ENCODE results near the gene KCTD1.

KCTD1 gene

GRCh38 chr18:26503382-26503781, 45.0 kb downstream of the KCTD1 start:
- Histone ChIP-seq H4K8ac (ENCODE audit: low read depth, low read length) (no peak overlapping the region), H2BK120ac (ENCODE audit: low read depth, low read length) (no peak overlapping the region), H2AK5ac (ENCODE audit: low read depth, low read length) (no peak overlapping the region), H2BK15ac (ENCODE audit: low read length) (no peak overlapping the region), H4K91ac (ENCODE audit: low read depth, low read length, poor library complexity) (no peak overlapping the region), H3K23ac (ENCODE audit: low read depth, low read length, poor library complexity) (no peak overlapping the region), H3K4ac (ENCODE audit: low read length) (no peak overlapping the region), H2AFZ (ENCODE audit: low read length) (no peak overlapping the region), H3K36me3 (replicated peaks in 1 of 2; ENCODE audit: control insufficient read depth in 2 of 2, insufficient read depth in 2 of 2, low read length in 2 of 2) (peaks cover 3 to 35% of the 10 kb centered on the region in 2 donors), H3K27me3 (ENCODE audit: control insufficient read depth in 3 of 3, insufficient read depth in 3 of 3, low read depth in 1 of 3, low read length in 3 of 3) (no peaks in the 10 kb centered on the region), H3K4me1 (ENCODE audit: control insufficient read depth in 2 of 2, insufficient read depth in 1 of 2, low read depth in 1 of 2, low read length in 2 of 2) (peaks cover 0 to 2% of the 10 kb centered on the region in 2 donors), H3K27ac (replicated peaks; ENCODE audit: low read length) (no peak overlapping the region), H3K9ac (ENCODE audit: low read depth, low read length, poor library complexity) (no peak overlapping the region), H3K14ac (ENCODE audit: low read length) (no peak overlapping the region), H3K4me3 (ENCODE audit: low read length in 2 of 2) (no peak overlapping the region), H3K9me3 (replicated peaks in 1 of 2; ENCODE audit: control insufficient read depth in 2 of 2, insufficient read depth in 1 of 2, low read depth in 1 of 2, low read length in 2 of 2) (no peaks in the 10 kb centered on the region), H3K79me1 (ENCODE audit: low read depth, low read length) (no peaks in the 10 kb centered on the region), H2BK5ac (ENCODE audit: low read length) (no peak overlapping the region), H3K4me2 (ENCODE audit: insufficient read depth, low read length, poor library complexity, severe bottlenecking) (no peak overlapping the region), H2BK12ac (ENCODE audit: low read length) (no peak overlapping the region), H3K18ac (ENCODE audit: low read length) (no peak overlapping the region)
- DNase-seq (ENCODE audit: low spot score), result no peak
- WGBS, 2 donors (ENCODE audit: extremely low coverage in 2 of 2, insufficient read length in 2 of 2, insufficient replicate concordance in 1 of 2), result no CpG with 5 or more reads among the region's 7 CpGs

DNA sequence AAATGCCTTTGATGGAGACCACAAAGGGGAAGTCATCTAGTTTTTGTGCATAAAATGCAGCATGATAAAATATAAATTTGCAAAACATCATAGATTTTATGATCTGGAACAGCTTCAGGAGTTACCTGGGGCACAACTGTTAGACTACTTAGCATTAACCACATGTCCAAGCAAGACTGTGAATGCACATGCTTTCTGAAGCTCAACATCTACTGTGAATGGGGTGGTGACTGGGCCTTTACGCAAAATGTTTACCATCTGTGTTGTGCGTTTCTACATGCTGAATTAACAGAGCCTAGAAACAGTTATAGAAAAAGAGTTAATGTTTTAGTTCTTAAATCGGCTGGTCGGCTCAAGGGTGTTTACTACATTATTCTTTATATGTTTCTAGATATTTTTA, 45.5 kb downstream of the KCTD1 start:
- Histone ChIP-seq H3K9ac (ENCODE audit: low read depth, low read length, poor library complexity) (no peak overlapping the region), H3K36me3 (replicated peaks in 1 of 2; ENCODE audit: control insufficient read depth in 2 of 2, insufficient read depth in 2 of 2, low read length in 2 of 2) (peaks cover 3 to 41% of the 10 kb centered on the region in 2 donors), H3K4me2 (ENCODE audit: insufficient read depth, low read length, poor library complexity, severe bottlenecking) (no peak overlapping the region), H3K27ac (replicated peaks; ENCODE audit: low read length) (no peak overlapping the region), H2AK5ac (ENCODE audit: low read depth, low read length) (no peak overlapping the region), H3K4me1 (ENCODE audit: control insufficient read depth in 2 of 2, insufficient read depth in 1 of 2, low read depth in 1 of 2, low read length in 2 of 2) (no peaks in the 10 kb centered on the region), H3K14ac (ENCODE audit: low read length) (no peak overlapping the region), H2AFZ (ENCODE audit: low read length) (no peak overlapping the region), H3K79me1 (ENCODE audit: low read depth, low read length) (no peaks in the 10 kb centered on the region), H4K91ac (ENCODE audit: low read depth, low read length, poor library complexity) (no peak overlapping the region), H3K27me3 (ENCODE audit: control insufficient read depth in 3 of 3, insufficient read depth in 3 of 3, low read depth in 1 of 3, low read length in 3 of 3) (no peaks in the 10 kb centered on the region), H3K4me3 (ENCODE audit: low read length in 2 of 2) (no peak overlapping the region), H4K8ac (ENCODE audit: low read depth, low read length) (no peak overlapping the region), H2BK120ac (ENCODE audit: low read depth, low read length) (no peak overlapping the region), H2BK15ac (ENCODE audit: low read length) (no peak overlapping the region), H3K23ac (ENCODE audit: low read depth, low read length, poor library complexity) (no peak overlapping the region), H3K4ac (ENCODE audit: low read length) (no peak overlapping the region), H3K18ac (ENCODE audit: low read length) (no peak overlapping the region), H2BK5ac (ENCODE audit: low read length) (no peak overlapping the region), H2BK12ac (ENCODE audit: low read length) (no peak overlapping the region), H3K9me3 (replicated peaks in 1 of 2; ENCODE audit: control insufficient read depth in 2 of 2, insufficient read depth in 1 of 2, low read depth in 1 of 2, low read length in 2 of 2) (no peaks in the 10 kb centered on the region)
- WGBS, 2 donors (ENCODE audit: extremely low coverage in 2 of 2, insufficient read length in 2 of 2, insufficient replicate concordance in 1 of 2), result no CpG with 5 or more reads among the region's 4 CpGs
- no peak for DNase-seq (ENCODE audit: low spot score)

GRCh38 chr18:26497866-26498265, 50.5 kb downstream of the KCTD1 start:
- no peaks in the 10 kb centered on the region for H3K27me3 ChIP-seq (ENCODE audit: control insufficient read depth in 3 of 3, insufficient read depth in 3 of 3, low read depth in 1 of 3, low read length in 3 of 3)
- H3K79me1 ChIP-seq (ENCODE audit: low read depth, low read length), result no peaks in the 10 kb centered on the region
- no peaks in the 10 kb centered on the region for H3K9me3 ChIP-seq (replicated peaks in 1 of 2; ENCODE audit: control insufficient read depth in 2 of 2, insufficient read depth in 1 of 2, low read depth in 1 of 2, low read length in 2 of 2)
- no peak overlapping the region for H2AK5ac ChIP-seq (ENCODE audit: low read depth, low read length)
- no peak overlapping the region for H3K27ac ChIP-seq (replicated peaks; ENCODE audit: low read length)
- no peak overlapping the region for H2BK12ac ChIP-seq (ENCODE audit: low read length)
- WGBS, 2 donors (ENCODE audit: extremely low coverage in 2 of 2, insufficient read length in 2 of 2, insufficient replicate concordance in 1 of 2), result no CpG with 5 or more reads among the region's 4 CpGs
- H3K9ac ChIP-seq (ENCODE audit: low read depth, low read length, poor library complexity), result no peak overlapping the region
- no peak overlapping the region for H4K8ac ChIP-seq (ENCODE audit: low read depth, low read length)
- H3K23ac ChIP-seq (ENCODE audit: low read depth, low read length, poor library complexity), result no peak overlapping the region
- no peak overlapping the region for H3K4me2 ChIP-seq (ENCODE audit: insufficient read depth, low read length, poor library complexity, severe bottlenecking)
- H3K14ac ChIP-seq (ENCODE audit: low read length), result no peak overlapping the region
- no peak for DNase-seq (ENCODE audit: low spot score)
- H3K4ac ChIP-seq (ENCODE audit: low read length), result no peak overlapping the region
- H2AFZ ChIP-seq (ENCODE audit: low read length), result no peak overlapping the region
- H3K4me1 ChIP-seq (ENCODE audit: control insufficient read depth in 2 of 2, insufficient read depth in 1 of 2, low read depth in 1 of 2, low read length in 2 of 2), result peaks cover 0 to 2% of the 10 kb centered on the region in 2 donors
- no peak overlapping the region for H2BK120ac ChIP-seq (ENCODE audit: low read depth, low read length)
- H3K36me3 ChIP-seq (replicated peaks in 1 of 2; ENCODE audit: control insufficient read depth in 2 of 2, insufficient read depth in 2 of 2, low read length in 2 of 2), result peaks cover 3 to 71% of the 10 kb centered on the region in 2 donors
- no peak overlapping the region for H4K91ac ChIP-seq (ENCODE audit: low read depth, low read length, poor library complexity)
- H2BK5ac ChIP-seq (ENCODE audit: low read length), result no peak overlapping the region
- no peak overlapping the region for H2BK15ac ChIP-seq (ENCODE audit: low read length)
- H3K4me3 ChIP-seq (ENCODE audit: low read length in 2 of 2), result no peak overlapping the region
- no peak overlapping the region for H3K18ac ChIP-seq (ENCODE audit: low read length)

DNA sequence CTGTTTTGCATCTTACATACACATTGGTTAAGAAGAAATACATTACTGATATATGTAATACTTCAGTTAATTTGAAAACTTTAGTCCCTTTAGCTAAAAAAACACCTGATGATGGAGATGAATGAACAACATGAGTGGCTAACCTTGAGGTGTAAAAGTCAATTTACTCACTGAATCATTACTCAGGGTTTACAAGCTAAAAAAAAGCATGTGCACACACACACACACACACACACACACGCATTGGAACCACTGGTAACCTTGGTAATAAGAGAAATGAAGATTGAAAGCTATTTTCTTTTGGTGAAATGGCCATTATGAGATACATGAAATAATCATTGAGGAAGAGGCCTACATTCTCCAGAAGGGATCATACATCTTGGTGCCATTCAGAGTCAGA, 51.8 kb downstream of the KCTD1 start:
- Histone ChIP-seq H3K14ac (ENCODE audit: low read length) (no peak overlapping the region), H3K27me3 (ENCODE audit: control insufficient read depth in 3 of 3, insufficient read depth in 3 of 3, low read depth in 1 of 3, low read length in 3 of 3) (no peaks in the 10 kb centered on the region), H2AFZ (ENCODE audit: low read length) (no peak overlapping the region), H3K4ac (ENCODE audit: low read length) (no peak overlapping the region), H2BK120ac (ENCODE audit: low read depth, low read length) (no peak overlapping the region), H3K9ac (ENCODE audit: low read depth, low read length, poor library complexity) (no peak overlapping the region), H3K4me2 (ENCODE audit: insufficient read depth, low read length, poor library complexity, severe bottlenecking) (no peak overlapping the region), H3K79me1 (ENCODE audit: low read depth, low read length) (no peaks in the 10 kb centered on the region), H3K4me1 (ENCODE audit: control insufficient read depth in 2 of 2, insufficient read depth in 1 of 2, low read depth in 1 of 2, low read length in 2 of 2) (peaks cover 0 to 2% of the 10 kb centered on the region in 2 donors), H3K18ac (ENCODE audit: low read length) (no peak overlapping the region), H3K4me3 (ENCODE audit: low read length in 2 of 2) (no peak overlapping the region), H3K9me3 (replicated peaks in 1 of 2; ENCODE audit: control insufficient read depth in 2 of 2, insufficient read depth in 1 of 2, low read depth in 1 of 2, low read length in 2 of 2) (no peaks in the 10 kb centered on the region), H2BK12ac (ENCODE audit: low read length) (no peak overlapping the region), H4K8ac (ENCODE audit: low read depth, low read length) (no peak overlapping the region), H2BK5ac (ENCODE audit: low read length) (no peak overlapping the region), H3K23ac (ENCODE audit: low read depth, low read length, poor library complexity) (no peak overlapping the region), H3K27ac (replicated peaks; ENCODE audit: low read length) (no peak overlapping the region), H4K91ac (ENCODE audit: low read depth, low read length, poor library complexity) (no peak overlapping the region), H3K36me3 (replicated peaks in 1 of 2; ENCODE audit: control insufficient read depth in 2 of 2, insufficient read depth in 2 of 2, low read length in 2 of 2) (peaks cover 3 to 73% of the 10 kb centered on the region in 2 donors), H2BK15ac (ENCODE audit: low read length) (no peak overlapping the region), H2AK5ac (ENCODE audit: low read depth, low read length) (no peak overlapping the region)
- WGBS, 2 donors (ENCODE audit: extremely low coverage in 2 of 2, insufficient read length in 2 of 2, insufficient replicate concordance in 1 of 2), result no CpG with 5 or more reads among the region's 1 CpG
- DNase-seq (ENCODE audit: low spot score), result no peak
